HG02571 (cell line): ENCODE results near the gene PDSS1.

Experiments
- ATAC-seq: cut with Tn5 transposase; IDR thresholded peaks from one replicate; pipeline ENCODE4 v1.9.1; 2021; ENCODE audit warnings: mild to moderate bottlenecking, moderate library complexity; ENCODE audit not compliant: unreplicated experiment

Gene PDSS1

GRCh38 chr10:26698909-26699308 lies 1.4 kb downstream of the PDSS1 start:
- no peak for ATAC-seq

GRCh38 chr10:26699631-26700030 lies 2.1 kb downstream of the PDSS1 start:
- ATAC-seq, result no peak

GRCh38 chr10:26700884-26701630 lies 3.6 kb downstream of the PDSS1 start:
- ATAC-seq, result no peak

DNA sequence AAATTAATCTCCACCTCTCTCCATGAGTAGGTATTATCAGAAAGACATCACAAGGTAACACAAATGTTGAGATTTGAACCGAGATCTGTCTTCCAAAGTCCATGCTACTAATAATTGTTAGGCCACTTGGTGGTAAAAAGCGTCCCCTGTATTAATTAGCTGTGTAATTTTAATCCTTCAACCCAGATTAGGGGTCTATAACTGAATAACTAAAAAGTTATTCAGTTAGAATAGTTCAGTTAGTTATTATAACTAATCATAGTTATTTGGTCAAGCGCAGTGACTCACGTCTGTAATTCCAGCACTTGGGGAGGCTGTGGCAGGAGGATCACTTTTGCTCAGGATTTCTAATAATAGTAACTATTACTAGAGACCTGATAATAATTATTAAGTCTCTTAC lies 5.6 kb downstream of the PDSS1 start:
- no peak for ATAC-seq

- no peak for ATAC-seq
Measured at GRCh38 chr10:26703974-26704373, 6.5 kb downstream of the PDSS1 start.

GRCh38 chr10:26706206-26706605 lies 8.7 kb downstream of the PDSS1 start:
- no peak for ATAC-seq

DNA sequence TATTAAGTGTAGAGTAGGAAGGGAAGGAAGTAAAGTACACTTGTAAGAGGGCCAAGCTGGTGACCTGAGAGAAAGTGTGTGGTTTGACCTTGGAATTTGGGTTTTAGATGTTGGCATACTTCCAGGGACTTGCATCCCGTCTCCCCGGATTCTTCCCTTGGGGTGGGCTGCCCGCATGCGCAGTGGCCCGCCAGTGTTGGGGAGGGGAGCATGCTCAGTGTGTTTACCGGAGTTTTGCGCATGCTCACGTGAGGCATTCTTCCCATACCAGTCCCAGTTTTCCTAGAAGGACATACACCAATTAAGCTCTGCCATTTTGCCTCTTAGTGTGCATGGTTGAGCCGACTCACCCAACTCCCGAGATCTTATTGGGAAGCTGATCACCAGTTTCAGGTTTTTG lies 9.4 kb downstream of the PDSS1 start:
- no peak for ATAC-seq

DNA sequence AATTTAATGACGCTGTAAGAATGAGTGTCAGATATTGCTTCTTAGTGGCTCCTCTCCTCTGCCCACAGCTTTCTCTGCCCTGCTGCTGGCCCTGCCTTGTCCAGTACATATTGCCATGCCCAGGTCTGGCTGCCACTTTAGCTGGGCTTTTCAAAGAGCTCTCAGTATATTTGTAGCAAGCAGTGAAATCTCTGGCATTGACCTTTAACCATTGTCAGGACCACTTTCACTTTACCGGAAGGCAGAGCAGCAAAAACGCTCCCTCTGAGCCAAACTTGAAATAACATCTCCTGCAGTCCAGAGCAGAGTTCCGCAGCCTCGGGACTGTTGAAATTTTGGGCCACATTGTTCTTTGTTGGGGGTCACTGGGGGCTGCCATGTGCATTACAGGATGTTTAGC lies 13.8 kb downstream of the PDSS1 start:
- ATAC-seq, result no peak

DNA sequence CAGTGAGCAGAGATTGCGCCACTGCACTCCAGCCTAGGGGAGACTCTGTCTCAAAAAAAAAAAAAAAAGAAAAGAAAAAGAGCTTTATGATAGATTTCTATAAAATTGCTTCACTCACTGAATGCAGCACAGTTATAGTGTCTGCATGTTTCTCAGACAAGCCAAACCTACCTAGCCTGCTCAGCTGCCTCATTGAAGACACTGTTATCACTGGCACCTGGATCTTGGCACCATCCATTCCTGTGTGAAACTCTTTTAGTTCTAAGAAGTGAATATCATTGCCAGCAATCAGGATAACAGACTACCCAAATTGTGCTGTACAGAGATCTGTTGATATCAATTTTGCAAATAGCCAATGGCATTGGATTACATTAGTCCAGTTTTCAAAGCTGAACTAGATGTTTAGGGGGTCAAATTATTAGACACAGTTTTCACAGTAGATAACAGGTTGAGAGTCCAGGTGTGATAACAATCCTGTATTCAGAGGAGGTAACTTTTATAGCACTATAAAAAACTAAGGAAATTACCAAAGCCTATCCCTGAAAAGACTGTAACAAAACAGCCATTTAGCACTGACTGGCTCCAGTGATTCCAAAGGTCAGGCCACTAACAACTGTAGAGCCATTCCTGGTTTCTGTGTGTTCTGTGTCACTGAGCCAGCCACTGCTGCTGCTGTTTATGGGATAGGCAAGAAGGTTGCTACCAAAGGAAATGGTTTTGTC lies 17.1 kb downstream of the PDSS1 start:
- no peak for ATAC-seq

- ATAC-seq, result no peak
Measured at GRCh38 chr10:26715137-26715487, 17.6 kb downstream of the PDSS1 start.

DNA sequence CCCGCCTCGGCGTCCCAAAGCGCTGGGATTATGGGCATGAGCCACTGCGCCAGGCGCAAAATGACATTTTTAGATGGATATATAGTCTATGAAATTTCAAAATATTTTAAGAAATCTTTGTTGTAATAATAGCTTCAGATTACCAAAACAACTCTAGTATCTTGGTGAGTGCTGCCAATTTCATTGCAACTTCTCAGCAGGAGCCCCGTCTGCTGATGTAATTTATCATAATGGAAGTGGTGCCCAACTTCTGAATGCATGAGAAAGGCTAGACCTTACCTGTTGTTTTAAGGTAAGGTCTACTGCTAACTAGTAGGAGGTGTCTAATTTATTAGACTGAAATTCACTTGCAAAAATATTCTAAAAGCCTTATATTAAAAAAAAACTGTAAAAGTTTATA lies 20.0 kb downstream of the PDSS1 start:
- no peak for ATAC-seq

- ATAC-seq, result no peak
Measured at GRCh38 chr10:26721561-26721960, 24.1 kb downstream of the PDSS1 start.

- no peak for ATAC-seq
Measured at GRCh38 chr10:26723016-26723415, 25.5 kb downstream of the PDSS1 start.

DNA sequence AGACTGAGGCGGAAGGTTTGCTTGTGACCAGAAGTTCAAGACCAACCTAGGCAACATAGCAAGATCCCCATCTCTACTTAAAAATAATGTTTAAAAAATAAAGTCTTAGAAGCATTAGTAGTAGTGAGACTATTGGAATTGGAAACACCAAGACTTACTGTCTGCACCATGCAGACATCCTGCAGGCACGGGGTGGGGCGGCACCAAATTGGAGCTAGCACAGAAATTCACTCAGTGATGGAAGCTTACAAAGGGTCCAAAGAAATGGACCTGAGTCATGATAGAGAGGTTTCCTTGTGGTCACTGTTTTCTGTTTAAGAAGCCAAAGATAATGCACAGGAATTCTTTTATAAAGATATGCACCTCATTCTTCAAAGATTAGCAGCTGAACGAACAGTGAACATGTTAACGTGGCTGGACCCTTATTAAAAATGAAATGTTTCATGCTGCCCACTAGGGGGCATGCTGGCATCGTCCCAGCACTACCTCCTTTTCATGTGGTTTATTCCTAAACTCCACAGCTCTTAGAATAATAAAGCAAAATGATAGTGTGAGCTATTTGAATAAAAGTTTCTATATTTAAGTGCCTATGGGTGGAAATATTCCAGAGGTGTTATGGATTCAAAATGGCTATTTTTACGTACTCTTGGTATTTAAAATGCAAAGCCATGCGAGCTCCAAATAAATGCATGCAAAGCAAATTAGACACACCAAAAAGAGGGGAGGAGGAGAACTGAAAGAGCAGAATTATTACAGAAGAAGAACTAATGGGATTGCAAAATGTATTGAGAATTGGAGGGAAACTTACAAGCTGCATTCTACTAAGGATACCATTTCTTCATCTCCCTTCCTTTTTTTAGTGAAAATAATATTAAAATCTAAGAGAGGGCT lies 28.6 kb downstream of the PDSS1 start:
- ATAC-seq, result peak; percentile 54

DNA sequence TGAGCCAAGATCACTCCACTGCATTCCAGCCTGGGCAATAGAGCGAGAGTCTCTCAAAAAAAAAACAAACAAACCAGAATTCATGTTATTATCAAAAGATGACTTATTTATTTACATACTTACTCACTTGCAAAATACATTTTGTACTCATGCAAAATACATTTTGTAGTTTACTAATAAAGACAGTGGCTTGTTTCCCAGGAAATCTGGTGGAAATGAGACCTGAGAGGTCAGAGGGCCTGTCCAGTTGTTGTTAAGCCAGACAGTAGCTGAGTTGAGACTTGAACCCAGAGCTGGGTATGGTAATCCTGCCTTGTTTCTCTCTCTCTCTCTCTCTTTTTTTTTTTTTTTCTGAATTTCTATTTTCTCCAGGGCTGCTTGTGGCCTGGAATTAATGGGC lies 29.5 kb downstream of the PDSS1 start:
- no peak for ATAC-seq

DNA sequence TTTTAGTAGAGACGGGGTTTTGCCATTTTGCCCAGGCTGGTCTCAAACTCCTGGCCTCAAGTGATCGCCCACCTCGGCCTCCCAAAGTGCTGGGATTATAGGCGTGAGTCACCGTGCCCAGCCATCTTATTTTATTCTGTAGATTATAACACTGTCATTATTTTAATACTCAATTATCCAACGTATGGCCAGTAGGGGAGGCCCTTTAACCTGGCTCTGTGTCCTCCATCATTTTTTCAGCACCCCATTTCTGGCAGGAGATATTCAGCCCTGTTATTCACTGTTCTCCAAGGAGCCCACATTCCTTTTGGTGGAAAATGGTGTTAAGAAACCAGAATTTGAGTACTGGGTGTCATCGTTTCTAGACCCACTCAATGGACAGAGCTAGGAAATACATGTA lies 31.5 kb downstream of the PDSS1 start:
- ATAC-seq, result no peak

GRCh38 chr10:26729395-26729794 lies 31.9 kb downstream of the PDSS1 start:
- ATAC-seq, result no peak

DNA sequence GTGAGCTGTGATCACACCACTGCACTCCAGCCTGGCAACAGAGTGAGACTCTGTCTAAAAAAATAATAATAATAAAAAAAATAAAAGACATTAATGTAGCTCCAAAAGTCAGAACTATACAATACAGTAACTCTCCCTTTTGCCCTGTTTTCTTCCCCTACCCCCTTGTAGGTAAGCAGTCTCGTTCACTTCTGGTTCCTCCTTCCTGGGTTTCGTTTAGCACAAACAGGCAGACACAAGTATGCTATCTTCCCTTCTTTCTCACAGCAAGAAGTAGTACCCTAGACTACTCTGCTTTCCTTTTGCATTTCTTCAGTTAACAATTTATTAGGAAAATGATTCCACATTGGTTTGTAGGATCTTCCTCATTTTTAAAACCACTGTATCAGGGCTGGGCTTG lies 33.1 kb downstream of the PDSS1 start:
- ATAC-seq, result no peak

- no peak for ATAC-seq
Measured at GRCh38 chr10:26733750-26734568, 36.5 kb downstream of the PDSS1 start.

- no peak for ATAC-seq
Measured at GRCh38 chr10:26735435-26735834, 37.9 kb downstream of the PDSS1 start.

DNA sequence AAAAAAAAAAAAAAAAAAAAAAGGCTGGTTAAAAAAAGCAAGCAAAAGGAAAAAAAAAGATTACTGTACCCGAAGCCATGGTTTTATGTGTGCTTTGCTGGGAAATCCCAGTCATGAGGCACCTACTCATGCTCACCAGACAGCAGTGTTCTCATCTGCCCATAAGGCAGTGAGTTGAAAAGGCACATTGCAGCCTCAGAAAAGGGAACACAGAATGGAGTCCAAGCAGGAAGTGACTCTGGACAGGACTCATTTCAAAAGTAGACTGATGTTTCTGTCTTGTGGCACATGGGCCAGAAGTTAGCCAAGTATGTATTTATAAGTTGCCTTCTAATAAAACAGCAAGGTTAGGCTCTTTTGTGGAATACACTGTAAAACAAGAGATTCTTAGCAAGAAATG lies 40.2 kb downstream of the PDSS1 start:
- peak; percentile 77 for ATAC-seq
